Lung (tissue), 12 donors: ENCODE measurements around the gene CD248. TPM values are rescaled to one million over a fixed set of nuclear protein-coding genes. Genes with fewer than 3 reads are reported as not detected.

ENCODE experiments used
- ATAC-seq: fragments of 200-7000 bp; cut with Tn5 transposase; one replicate; pipeline ENCODE4 v1.9.1; 2020; ENCODE audit warnings: moderate number of reproducible peaks; ENCODE audit not compliant: insufficient read depth, low FRiP score
- DNase-seq, 3 donors: peaks; one replicate each; pipeline ENCODE4 v3.0.0-alpha.2; 2013 to 2017
- H3K27ac ChIP-seq, 2 donors: one replicate each; pipeline ENCODE4 v1.5.1; 2013; ENCODE audit warnings: mild to moderate bottlenecking in 2 of 2, moderate library complexity in 2 of 2, control low read depth in 1 of 2, inconsistent platforms in 1 of 2, low read depth in 1 of 2, low read length in 1 of 2
- H3K27me3 ChIP-seq, 3 donors: one replicate each; pipeline ENCODE4 v1.5.1; 2013; ENCODE audit warnings: low read length in 2 of 3; ENCODE audit not compliant: control insufficient read depth in 3 of 3, insufficient read depth in 3 of 3
- H3K36me3 ChIP-seq, 4 donors: one replicate each; pipeline ENCODE4 v1.5.1; 2013; ENCODE audit warnings: low read length in 4 of 4, mild to moderate bottlenecking in 1 of 4, moderate library complexity in 1 of 4; ENCODE audit not compliant: control insufficient read depth in 4 of 4, insufficient read depth in 4 of 4
- H3K4me1 ChIP-seq, 5 donors: one replicate each; pipeline ENCODE4 v1.5.1; 2013; ENCODE audit warnings: low read length in 5 of 5, mild to moderate bottlenecking in 2 of 5, moderate library complexity in 1 of 5; ENCODE audit not compliant: control insufficient read depth in 5 of 5, insufficient read depth in 5 of 5
- H3K4me3 ChIP-seq: one replicate; pipeline ENCODE4 v1.5.1; 2013; ENCODE audit warnings: mild to moderate bottlenecking, control low read depth, moderate library complexity
- H3K9ac ChIP-seq, 2 donors: one replicate each; pipeline ENCODE4 v1.5.1; 2013; ENCODE audit warnings: low read length in 2 of 2, control low read depth in 1 of 2; ENCODE audit not compliant: insufficient read depth in 1 of 2
- H3K9me3 ChIP-seq, 4 donors: one replicate each; pipeline ENCODE4 v1.5.1; 2013; ENCODE audit warnings: low read length in 3 of 4, mild to moderate bottlenecking in 1 of 4, moderate library complexity in 1 of 4; ENCODE audit not compliant: control insufficient read depth in 4 of 4, insufficient read depth in 3 of 4
- CTCF ChIP-seq: IDR thresholded peaks from 2 replicates; pipeline ENCODE4 v1.5.1; 2012; ENCODE audit warnings: mild to moderate bottlenecking; ENCODE audit errors: control extremely low read depth, extremely low read depth
- WGBS, 2 donors: extraction: QIAGEN DNeasy Blood & Tissue Kit; methylation state at CpG; one replicate each; pipeline ENCODE4 v1.1.7; 2013; 5-methylcytosine and 5-hydroxymethylcytosine counted together
- polyA plus RNA-seq, 2 donors: library from polyadenylated mRNA; stranded (reverse); fragments of 200-250 nt; gene quantifications; one replicate each; pipeline ENCODE4 v1.2.1, GENCODE V29; 2013
- total RNA-seq, 2 donors: library from RNA; depleted of rRNA in 1 of 2; stranded (reverse); fragments of >200 nt in 1 of 2; gene quantifications; one replicate each; pipeline ENCODE4 v1.2.1, GENCODE V29; 2014 to 2021
- donor health status: control.
- donor health status: control.
- donor health status: Bipolar disorder and iron deficiency.
- donor health status: healthy.
- donor health status: DM: yes; HTN: yes; CAD: no.

CD248 gene
- total and polyA plus RNA-seq, 4 donors: 9.2 to 53.5 (median 23.0) TPM

DNA sequence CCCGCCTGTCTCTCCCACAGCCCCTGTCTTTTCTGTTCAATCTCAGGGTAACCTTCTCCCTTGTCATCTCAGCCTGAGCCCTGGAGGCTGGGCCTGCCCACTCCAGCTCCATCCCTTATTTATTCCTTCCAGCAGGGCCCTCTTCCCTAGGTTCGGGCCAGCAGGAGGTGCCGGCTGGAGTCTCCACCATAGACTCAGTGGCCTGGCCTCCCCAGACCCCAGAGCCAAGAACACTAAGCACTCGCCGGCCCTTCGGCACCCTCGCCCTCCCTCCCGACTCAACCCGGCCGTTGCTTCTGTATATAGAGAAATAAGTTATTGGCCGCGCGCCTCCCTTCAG is 49.8 kb downstream of the CD248 start:
- peaks cover 0 to 13% (median 4%) of the 10 kb centered on the region in 5 donors for H3K4me1 ChIP-seq
- no peak for TF ChIP-seq CTCF
- ATAC-seq: no peak
- H3K27me3 ChIP-seq: no peaks in the 10 kb centered on the region
- H3K9me3 ChIP-seq: no peaks in the 10 kb centered on the region
- DNase-seq: no peak
- H3K27ac ChIP-seq: peak overlapping the region; percentile 43 to 93
- WGBS, 2 donors: 16 to 20% methylated on average over 13 of the region's 13 CpGs
- H3K9ac ChIP-seq: no peak overlapping the region
- H3K4me3 ChIP-seq: peak overlapping the region; percentile 40
- peaks cover 0 to 34% (median 18%) of the 10 kb centered on the region in 4 donors for H3K36me3 ChIP-seq

GRCh38 chr11:66266378-66267038 is 50.3 kb downstream of the CD248 start:
- H3K27me3 ChIP-seq: no peaks in the 10 kb centered on the region
- H3K4me3 ChIP-seq: no peak overlapping the region
- H3K9ac ChIP-seq: no peak overlapping the region
- peaks cover 0 to 13% (median 4%) of the 10 kb centered on the region in 5 donors for H3K4me1 ChIP-seq
- no peak for TF ChIP-seq CTCF
- WGBS, 2 donors: 88 to 90% methylated on average over 18 to 20 of the region's 20 CpGs
- no peak overlapping the region for H3K27ac ChIP-seq
- H3K36me3 ChIP-seq: peaks cover 0 to 34% (median 15%) of the 10 kb centered on the region in 4 donors
- ATAC-seq (no peak), DNase-seq (no peak)
- H3K9me3 ChIP-seq: no peaks in the 10 kb centered on the region

- DNase-seq: no peak
- 95% methylated on average over 26 of the region's 26 CpGs for WGBS, 2 donors
Measured at GRCh38 chr11:66265531-66266377, 51.1 kb downstream of the CD248 start.

More at GRCh38 chr11:66265531-66266377, 51.1 kb downstream of the CD248 start:
- no peak for TF ChIP-seq CTCF
- no peak for ATAC-seq
- H3K4me1 ChIP-seq: peaks cover 0 to 13% (median 4%) of the 10 kb centered on the region in 5 donors
- H3K9ac ChIP-seq: no peak overlapping the region
- no peaks in the 10 kb centered on the region for H3K27me3 ChIP-seq
- H3K27ac ChIP-seq: peak overlapping the region in 1 of 2 donors; percentile 1
- peaks cover 0 to 34% (median 16%) of the 10 kb centered on the region in 4 donors for H3K36me3 ChIP-seq
- H3K9me3 ChIP-seq: no peaks in the 10 kb centered on the region
- H3K4me3 ChIP-seq: no peak overlapping the region
